GM10847 (cell line): ENCODE measurements around the gene CRTC3.

Experiments
- POLR2A ChIP-seq: IDR thresholded peaks from 2 replicates; pipeline ENCODE4 v1.6.1; 2011; ENCODE audit not compliant: insufficient read length; ENCODE audit errors: extremely low read depth

The CRTC3 gene

GRCh38 chr15:90553248-90553745, 23.6 kb downstream of the CRTC3 start:
- TF ChIP-seq POLR2A = no peak

GRCh38 chr15:90557186-90558084, 27.7 kb downstream of the CRTC3 start:
- no peak for TF ChIP-seq POLR2A

GRCh38 chr15:90558171-90558573, 28.4 kb downstream of the CRTC3 start:
- no peak for TF ChIP-seq POLR2A

- TF ChIP-seq POLR2A = no peak
These were observed 29.4 kb downstream of the CRTC3 start for GRCh38 chr15:90559119-90559518.

- TF ChIP-seq POLR2A = no peak
These were observed 30.6 kb downstream of the CRTC3 start for GRCh38 chr15:90560229-90560776.

- TF ChIP-seq POLR2A = no peak
These were observed 31.9 kb downstream of the CRTC3 start for GRCh38 chr15:90561344-90562244.

GRCh38 chr15:90562669-90563068, 32.9 kb downstream of the CRTC3 start:
- no peak for TF ChIP-seq POLR2A

- no peak for TF ChIP-seq POLR2A
These were observed 33.7 kb downstream of the CRTC3 start for GRCh38 chr15:90563463-90563862.

- no peak for TF ChIP-seq POLR2A
These were observed 34.3 kb downstream of the CRTC3 start for GRCh38 chr15:90564051-90564450.

GRCh38 chr15:90564590-90564989, 34.9 kb downstream of the CRTC3 start:
- no peak for TF ChIP-seq POLR2A

- TF ChIP-seq POLR2A = no peak
These were observed 36.1 kb downstream of the CRTC3 start for GRCh38 chr15:90565866-90566265.

GRCh38 chr15:90570643-90571042, 40.9 kb downstream of the CRTC3 start:
- TF ChIP-seq POLR2A = no peak

GRCh38 chr15:90571063-90571541, 41.4 kb downstream of the CRTC3 start:
- no peak for TF ChIP-seq POLR2A

GRCh38 chr15:90572893-90573292, 43.2 kb downstream of the CRTC3 start:
- no peak for TF ChIP-seq POLR2A

- no peak for TF ChIP-seq POLR2A
These were observed 47.1 kb downstream of the CRTC3 start for GRCh38 chr15:90576711-90577389.
